GM12878 (cell line): ENCODE measurements around the gene CCDC102B. TPM values are rescaled to one million over a fixed set of nuclear protein-coding genes. Genes with fewer than 3 reads are reported as not detected.

Source experiments
- ATAC-seq: fragments of 200-7000 bp; cut with Tn5 transposase; 3 replicates; pipeline ENCODE4 v1.9.1; 2020; ENCODE audit warnings: mild to moderate bottlenecking, moderate library complexity
- BruUV-seq: library from RNA; stranded (reverse); fragments of 400-500 nt; replicated peaks from 2 replicates; lab custom pipeline; 2021; lab: Mats Ljungman, UMichigan
- CTCF ChIA-PET: fragments of 300-600 bp; sonication (Branson Sonifier 250); formaldehyde crosslinking; extraction: SDS; loops from one replicate; lab custom pipeline; 2021; ENCODE audit warnings: inconsistent platforms; lab: Yijun Ruan, JAX
- POLR2A ChIA-PET: fragments of 350-600 bp; formaldehyde crosslinking; extraction: SDS; loops from one replicate; lab custom pipeline; 2021; ENCODE audit warnings: inconsistent platforms; lab: Charles Lee
- RAD21 ChIA-PET: fragments of 300-600 bp; sonication (Branson Sonifier 250); formaldehyde crosslinking; loops from one replicate; lab custom pipeline; 2023; ENCODE audit warnings: antibody characterized with exemption; ENCODE audit not compliant: unreplicated experiment; lab: Charles Lee
- SMC1A ChIA-PET: fragments of 300-600 bp; sonication (Branson Sonifier 250); formaldehyde crosslinking; loops from one replicate; lab custom pipeline; 2023; ENCODE audit not compliant: unreplicated experiment, uncharacterized antibody; lab: Charles Lee
- DNase-seq: peaks from one replicate; pipeline ENCODE4 v3.0.0-alpha.2; 2011; ENCODE audit warnings: low read depth, low spot score
- FAIRE-seq: peaks from 3 replicates; lab custom pipeline; 2011; peaks lifted over from hg19 to GRCh38; lab: Jason Lieb, UNC
- H2AFZ ChIP-seq: 2 replicates; pipeline ENCODE4 v1.6.0; 2011; ENCODE audit warnings: low read depth, low read length, control low read depth; ENCODE audit not compliant: control insufficient read depth
- H3K27ac ChIP-seq: 2 replicates; pipeline ENCODE4 v1.5.1; 2011; ENCODE audit warnings: control low read depth; ENCODE audit not compliant: control insufficient read depth, insufficient read depth
- H3K27me3 ChIP-seq, 2 experiments: replicated peaks in 1 of 2; 2 replicates each; pipeline versions ENCODE4 v1.6.0 to v1.6.1; 2011; ENCODE audit warnings: low read length in 1 of 2; ENCODE audit not compliant: control insufficient read depth in 2 of 2, insufficient read depth in 2 of 2
- H3K36me3 ChIP-seq, 2 experiments: 2 replicates each; pipeline ENCODE4 v1.5.1; 2011; ENCODE audit warnings: low read length in 1 of 2; ENCODE audit not compliant: control insufficient read depth in 2 of 2, insufficient read depth in 2 of 2
- H3K4me1 ChIP-seq: 2 replicates; pipeline ENCODE4 v1.6.1; 2011; ENCODE audit warnings: mild to moderate bottlenecking, low read length, moderate library complexity, mixed read lengths; ENCODE audit not compliant: control insufficient read depth, insufficient read depth
- H3K4me2 ChIP-seq: 2 replicates; pipeline ENCODE4 v1.6.0; 2011; ENCODE audit warnings: control low read depth; ENCODE audit not compliant: control insufficient read depth, insufficient read depth
- H3K4me3 ChIP-seq: fragments of 200-600 bp; sonication (generic); 2 replicates; pipeline ENCODE4 v1.5.1; 2016
- H3K79me2 ChIP-seq: 2 replicates; pipeline ENCODE4 v1.6.0; 2011; ENCODE audit warnings: low read length; ENCODE audit not compliant: control insufficient read depth, insufficient read depth
- H3K9ac ChIP-seq: 2 replicates; pipeline ENCODE4 v1.8.0; 2011; ENCODE audit warnings: low read length, control low read depth, mixed read lengths; ENCODE audit not compliant: control insufficient read depth, insufficient read depth
- H3K9me3 ChIP-seq: replicated peaks from 3 replicates; pipeline ENCODE4 v1.5.1; 2011; ENCODE audit warnings: mild to moderate bottlenecking, low read length; ENCODE audit not compliant: control insufficient read depth, insufficient read depth
- H4K20me1 ChIP-seq: 2 replicates; pipeline ENCODE4 v1.6.0; 2011; ENCODE audit not compliant: control insufficient read depth, insufficient read depth
- BMI1 ChIP-seq: fragments of 450-650 bp; IDR thresholded peaks from 2 replicates; pipeline ENCODE4 v1.6.1; 2016; ENCODE audit warnings: mild to moderate bottlenecking, moderate library complexity, borderline replicate concordance
- CHD2 ChIP-seq: IDR thresholded peaks from 2 replicates; pipeline ENCODE4 v1.6.1; 2011; ENCODE audit warnings: low read depth, low read length, improper control_type of control experiment, borderline replicate concordance
- DPF2 ChIP-seq: fragments of 450-650 bp; IDR thresholded peaks from 2 replicates; pipeline ENCODE4 v1.6.1; 2017; ENCODE audit warnings: mild to moderate bottlenecking
- E4F1 ChIP-seq: fragments of 450-650 bp; IDR thresholded peaks from 2 replicates; pipeline ENCODE4 v1.6.1; 2018; ENCODE audit warnings: borderline replicate concordance, mild to moderate bottlenecking; ENCODE audit not compliant: partially characterized antibody
- HDAC2 ChIP-seq: fragments of 200-600 bp; sonication (generic); IDR thresholded peaks from 2 replicates; pipeline ENCODE4 v1.6.1; 2017
- MLLT1 ChIP-seq: fragments of 450-650 bp; IDR thresholded peaks from 2 replicates; pipeline ENCODE4 v1.6.1; 2016; ENCODE audit warnings: mild to moderate bottlenecking
- MXI1 ChIP-seq: fragments of 150-350 bp; IDR thresholded peaks from 2 replicates; pipeline ENCODE4 v1.6.1; 2011; ENCODE audit warnings: low read depth, mild to moderate bottlenecking, inconsistent platforms, low read length, improper control_type of control experiment
- NR2C1 ChIP-seq: fragments of 450-650 bp; IDR thresholded peaks from 2 replicates; pipeline ENCODE4 v1.6.1; 2017; ENCODE audit warnings: antibody characterized with exemption, mild to moderate bottlenecking, moderate library complexity
- RELA ChIP-seq: fragments of 450-650 bp; IDR thresholded peaks from 2 replicates; pipeline ENCODE4 v1.8.0; 2014; ENCODE audit warnings: borderline replicate concordance; ENCODE audit not compliant: partially characterized antibody
- SMAD1 ChIP-seq: fragments of 450-650 bp; IDR thresholded peaks from 2 replicates; pipeline ENCODE4 v1.6.1; 2018; ENCODE audit warnings: mild to moderate bottlenecking, low read depth; ENCODE audit not compliant: partially characterized antibody
- YY1 ChIP-seq: IDR thresholded peaks from 2 replicates; pipeline ENCODE4 v1.6.1; 2011; ENCODE audit warnings: low read depth, mild to moderate bottlenecking, low read length
- WGBS: methylation state at CpG from one replicate; pipeline ENCODE4 v1.1.6; 2016; ENCODE audit warnings: low lambda C conversion rate; ENCODE audit not compliant: insufficient replicate concordance, insufficient coverage; ENCODE audit errors: missing lambda C conversion rate; 5-methylcytosine and 5-hydroxymethylcytosine counted together
- in situ Hi-C: fragments of 300-500 bp; cut with MboI; formaldehyde crosslinking; loops from 9 replicates; pipeline ENCODE4 v1.14.3; 2018; ENCODE audit warnings: mixed read lengths
- intact Hi-C: fragments of 100-400 bp; cut with micrococcal nuclease; formaldehyde crosslinking; loops from one replicate; pipeline ENCODE4 v1.14.2; 2022; ENCODE audit not compliant: unreplicated experiment
- polyA plus RNA-seq, 11 experiments: library from polyadenylated mRNA; depleted of rRNA in 4 of 11; unstranded in 6 of 11; stranded (reverse) in 5 of 11; fragments of >200 nt; fragmentation: Nextera tagmentation in 4 of 11; fragmentation: Illumina TruSeq in 1 of 11; extraction: Ambion mirVana in 4 of 11; extraction: Trizol in 1 of 11; gene quantifications; 1 replicate in 1 of 11; 2 replicates in 10 of 11; pipeline versions ENCODE4 v1.2.1 to v1.2.3, GENCODE V29; 2011 to 2016; ENCODE audit warnings: inconsistent platforms in 2 of 11, missing spikeins in 2 of 11, low read depth in 1 of 11
- total RNA-seq, 4 experiments: library from RNA; depleted of rRNA in 3 of 4; stranded (reverse); fragments of >200 nt in 3 of 4; fragmentation: Illumina TruSeq in 1 of 4; extraction: Trizol in 1 of 4; gene quantifications; 2 replicates each; pipeline versions ENCODE4 v1.2.1 to v1.2.3, GENCODE V29; 2013 to 2021
- TF ChIP-seq, protein P1 (sequence below): IDR thresholded peaks from 2 replicates; pipeline ENCODE4 v1.6.1; 2012; ENCODE audit warnings: improper control_type of control experiment, low read depth, low read length; ENCODE audit not compliant: insufficient replicate concordance
- TF ChIP-seq, protein P2 (sequence below): IDR thresholded peaks from 2 replicates; pipeline ENCODE4 v1.6.1; 2011; ENCODE audit warnings: borderline replicate concordance, low read depth, mild to moderate bottlenecking, moderate library complexity, mixed read lengths, low read length; ENCODE audit not compliant: insufficient read depth; ENCODE audit errors: extremely low read length

CCDC102B gene
- total and polyA plus RNA-seq, 10 of the 15 experiments (the other 5 are each of a cell fraction or from before 2014, with no cell fraction given): 2.7 to 4.7 (median 3.3) TPM

DNA sequence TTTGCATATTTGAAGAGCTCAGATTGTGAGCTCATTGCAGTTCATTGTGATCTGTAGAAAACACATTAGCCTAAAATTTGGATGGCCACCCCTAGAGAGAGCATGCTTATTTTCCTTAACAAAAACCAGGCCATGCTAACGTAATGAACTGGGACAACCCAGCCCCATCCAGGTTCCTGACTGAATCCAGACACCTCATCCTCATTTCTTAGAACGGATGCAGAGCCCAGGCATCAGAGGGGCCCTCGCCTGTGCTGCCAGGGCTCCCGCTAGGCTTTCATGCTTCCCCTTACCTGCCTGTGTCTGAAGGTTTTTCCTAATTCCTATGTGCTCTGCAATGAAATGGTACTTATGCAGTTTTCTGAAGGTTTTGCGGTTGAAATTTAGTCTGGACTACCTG, 171.1 kb downstream of the CCDC102B start (continued):
- TF ChIP-seq E4F1 (no peak), CHD2 (no peak)

GRCh38 chr18:68972176-68972575, 174.3 kb downstream of the CCDC102B start:
- ChIA-PET CTCF (no interaction called here), POLR2A (no interaction called here)
- TF ChIP-seq MXI1 (no peak), MLLT1 (no peak), HDAC2 (no peak), DPF2 (no peak), SMAD1 (no peak), NR2C1 (no peak), BMI1 (no peak), RELA (no peak), YY1 (no peak)
- TF ChIP-seq, protein P1, sequence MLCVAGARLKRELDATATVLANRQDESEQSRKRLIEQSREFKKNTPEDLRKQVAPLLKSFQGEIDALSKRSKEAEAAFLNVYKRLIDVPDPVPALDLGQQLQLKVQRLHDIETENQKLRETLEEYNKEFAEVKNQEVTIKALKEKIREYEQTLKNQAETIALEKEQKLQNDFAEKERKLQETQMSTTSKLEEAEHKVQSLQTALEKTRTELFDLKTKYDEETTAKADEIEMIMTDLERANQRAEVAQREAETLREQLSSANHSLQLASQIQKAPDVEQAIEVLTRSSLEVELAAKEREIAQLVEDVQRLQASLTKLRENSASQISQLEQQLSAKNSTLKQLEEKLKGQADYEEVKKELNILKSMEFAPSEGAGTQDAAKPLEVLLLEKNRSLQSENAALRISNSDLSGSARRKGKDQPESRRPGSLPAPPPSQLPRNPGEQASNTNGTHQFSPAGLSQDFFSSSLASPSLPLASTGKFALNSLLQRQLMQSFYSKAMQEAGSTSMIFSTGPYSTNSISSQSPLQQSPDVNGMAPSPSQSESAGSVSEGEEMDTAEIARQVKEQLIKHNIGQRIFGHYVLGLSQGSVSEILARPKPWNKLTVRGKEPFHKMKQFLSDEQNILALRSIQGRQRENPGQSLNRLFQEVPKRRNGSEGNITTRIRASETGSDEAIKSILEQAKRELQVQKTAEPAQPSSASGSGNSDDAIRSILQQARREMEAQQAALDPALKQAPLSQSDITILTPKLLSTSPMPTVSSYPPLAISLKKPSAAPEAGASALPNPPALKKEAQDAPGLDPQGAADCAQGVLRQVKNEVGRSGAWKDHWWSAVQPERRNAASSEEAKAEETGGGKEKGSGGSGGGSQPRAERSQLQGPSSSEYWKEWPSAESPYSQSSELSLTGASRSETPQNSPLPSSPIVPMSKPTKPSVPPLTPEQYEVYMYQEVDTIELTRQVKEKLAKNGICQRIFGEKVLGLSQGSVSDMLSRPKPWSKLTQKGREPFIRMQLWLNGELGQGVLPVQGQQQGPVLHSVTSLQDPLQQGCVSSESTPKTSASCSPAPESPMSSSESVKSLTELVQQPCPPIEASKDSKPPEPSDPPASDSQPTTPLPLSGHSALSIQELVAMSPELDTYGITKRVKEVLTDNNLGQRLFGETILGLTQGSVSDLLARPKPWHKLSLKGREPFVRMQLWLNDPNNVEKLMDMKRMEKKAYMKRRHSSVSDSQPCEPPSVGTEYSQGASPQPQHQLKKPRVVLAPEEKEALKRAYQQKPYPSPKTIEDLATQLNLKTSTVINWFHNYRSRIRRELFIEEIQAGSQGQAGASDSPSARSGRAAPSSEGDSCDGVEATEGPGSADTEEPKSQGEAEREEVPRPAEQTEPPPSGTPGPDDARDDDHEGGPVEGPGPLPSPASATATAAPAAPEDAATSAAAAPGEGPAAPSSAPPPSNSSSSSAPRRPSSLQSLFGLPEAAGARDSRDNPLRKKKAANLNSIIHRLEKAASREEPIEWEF: no peak
- TF ChIP-seq, protein P2, sequence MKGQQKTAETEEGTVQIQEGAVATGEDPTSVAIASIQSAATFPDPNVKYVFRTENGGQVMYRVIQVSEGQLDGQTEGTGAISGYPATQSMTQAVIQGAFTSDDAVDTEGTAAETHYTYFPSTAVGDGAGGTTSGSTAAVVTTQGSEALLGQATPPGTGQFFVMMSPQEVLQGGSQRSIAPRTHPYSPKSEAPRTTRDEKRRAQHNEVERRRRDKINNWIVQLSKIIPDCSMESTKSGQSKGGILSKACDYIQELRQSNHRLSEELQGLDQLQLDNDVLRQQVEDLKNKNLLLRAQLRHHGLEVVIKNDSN: no peak

More at GRCh38 chr18:68972176-68972575, 174.3 kb downstream of the CCDC102B start:
- no peaks in the 10 kb centered on the region for H3K79me2 ChIP-seq
- H3K9ac ChIP-seq: no peak overlapping the region
- H3K27me3 ChIP-seq: no peaks in the 10 kb centered on the region
- DNase-seq: no peak
- in situ Hi-C loops (no loop called here), intact Hi-C loops (no loop called here)
- 16% methylated on average over 5 of the region's 5 CpGs for WGBS
- H3K36me3 ChIP-seq: no peaks in the 10 kb centered on the region
- ChIA-PET RAD21 (no interaction called here), SMC1A (no interaction called here)
- no peak overlapping the region for H3K4me2 ChIP-seq
- FAIRE-seq: no peak
- no TSS peak for BruUV-seq
- no peaks in the 10 kb centered on the region for H3K9me3 ChIP-seq
- H2AFZ ChIP-seq: no peak overlapping the region
- no peak for ATAC-seq
- H3K4me3 ChIP-seq: no peak overlapping the region
- H3K4me1 ChIP-seq: no peaks in the 10 kb centered on the region
- H4K20me1 ChIP-seq: no peaks in the 10 kb centered on the region
- no peak overlapping the region for H3K27ac ChIP-seq
